ENCODE results near the gene CHODL.

The CHODL gene

GRCh38 chr21:18294100-18294499, 49.5 kb downstream of the CHODL start:
- no peak for DNase-seq

- DNase-seq = no peak
These were observed 53.6 kb downstream of the CHODL start for GRCh38 chr21:18298228-18298627.

Data from stimulated activated CD4-positive, alpha-beta T cell treated with anti-CD3 and anti-CD28 coated beads, Interleukin-4, amount 100 ng/mL, for 1 hour (primary cell).